Smooth muscle cell (in vitro differentiated cells): ENCODE results near the gene MYO7A. TPM values are rescaled to one million over a fixed set of nuclear protein-coding genes. Genes with fewer than 3 reads are reported as not detected.

Source experiments
- DNase-seq: peaks from one replicate; lab custom pipeline; 2025; ENCODE audit not compliant: unreplicated experiment; lab: John Stamatoyannopoulos, UW
- H2AFZ ChIP-seq: fragments of 200-600 bp; sonication (generic); 2 replicates; pipeline ENCODE4 v1.6.0; 2016; ENCODE audit warnings: antibody characterized with exemption, low read depth, mild to moderate bottlenecking
- H3F3A ChIP-seq: fragments of 200-600 bp; sonication (generic); 2 replicates; pipeline ENCODE4 v1.6.0; 2017; ENCODE audit warnings: antibody characterized with exemption, low read depth
- H3K27ac ChIP-seq: fragments of 200-600 bp; sonication (generic); 2 replicates; pipeline ENCODE4 v1.5.1; 2016; ENCODE audit warnings: low read depth, mild to moderate bottlenecking
- H3K27me3 ChIP-seq: fragments of 200-600 bp; sonication (generic); 2 replicates; pipeline ENCODE4 v1.6.1; 2016; ENCODE audit warnings: low read depth, mild to moderate bottlenecking
- H3K36me3 ChIP-seq: fragments of 200-600 bp; sonication (generic); 2 replicates; pipeline ENCODE4 v1.5.1; 2016; ENCODE audit warnings: low read depth
- H3K4me1 ChIP-seq: fragments of 200-600 bp; sonication (generic); 2 replicates; pipeline ENCODE4 v1.5.1; 2016; ENCODE audit warnings: low read depth
- H3K4me2 ChIP-seq: fragments of 200-600 bp; sonication (generic); 2 replicates; pipeline ENCODE4 v1.6.0; 2016; ENCODE audit warnings: mild to moderate bottlenecking
- H3K4me3 ChIP-seq: fragments of 200-600 bp; sonication (generic); 2 replicates; pipeline ENCODE4 v1.5.1; 2016; ENCODE audit warnings: mild to moderate bottlenecking
- H3K79me2 ChIP-seq: fragments of 200-600 bp; sonication (generic); 2 replicates; pipeline ENCODE4 v1.6.0; 2016; ENCODE audit warnings: low read depth, mild to moderate bottlenecking
- H3K9ac ChIP-seq: fragments of 200-600 bp; sonication (generic); 2 replicates; pipeline ENCODE4 v1.6.0; 2016; ENCODE audit warnings: low read depth
- H3K9me3 ChIP-seq: fragments of 200-600 bp; sonication (generic); replicated peaks from 2 replicates; pipeline ENCODE4 v1.5.1; 2016; ENCODE audit warnings: low read depth
- H4K20me1 ChIP-seq: fragments of 200-600 bp; sonication (generic); 2 replicates; pipeline ENCODE4 v1.6.0; 2016; ENCODE audit warnings: low read depth
- CTCF ChIP-seq: fragments of 200-600 bp; sonication (generic); IDR thresholded peaks from 2 replicates; pipeline ENCODE4 v1.5.1; 2017; ENCODE audit warnings: borderline replicate concordance, mild to moderate bottlenecking, antibody characterized with exemption; ENCODE audit not compliant: insufficient read depth, poor library complexity, severe bottlenecking
- WGBS: methylation state at CpG from one replicate; pipeline ENCODE4 v1.1.7; 2016; ENCODE audit warnings: low lambda C conversion rate; 5-methylcytosine and 5-hydroxymethylcytosine counted together
- polyA plus RNA-seq: library from polyadenylated mRNA; unstranded; fragments of >200 nt; fragmentation: Nextera tagmentation; extraction: Ambion mirVana; gene quantifications from 2 replicates; pipeline ENCODE4 v1.2.1, GENCODE V29; 2016
- total RNA-seq: library from RNA; depleted of rRNA; stranded (reverse); fragments of >200 nt; gene quantifications from 2 replicates; pipeline ENCODE4 v1.2.3, GENCODE V29; 2014

Gene MYO7A
- total and polyA plus RNA-seq, 2 experiments from 2014 or later = 0.08 to 0.18 TPM

GRCh38 chr11:77249427-77249826 is 121.4 kb downstream of the MYO7A start:
- Histone ChIP-seq H3K4me3 (no peak overlapping the region), H3K4me1 (no peaks in the 10 kb centered on the region), H3K36me3 (no peaks in the 10 kb centered on the region), H3K9ac (no peak overlapping the region), H3K79me2 (no peaks in the 10 kb centered on the region), H3K9me3 (no peaks in the 10 kb centered on the region), H3F3A (no peaks in the 10 kb centered on the region), H2AFZ (no peak overlapping the region), H4K20me1 (no peaks in the 10 kb centered on the region), H3K27me3 (no peaks in the 10 kb centered on the region), H3K4me2 (no peak overlapping the region), H3K27ac (no peak overlapping the region)
- TF ChIP-seq CTCF = no peak
- DNase-seq = no peak
- 63% methylated on average over 3 of the region's 3 CpGs for WGBS

GRCh38 chr11:77250881-77251640 is 123.0 kb downstream of the MYO7A start:
- H3K9me3 ChIP-seq = no peaks in the 10 kb centered on the region
- H2AFZ ChIP-seq = no peak overlapping the region
- no peaks in the 10 kb centered on the region for H3K79me2 ChIP-seq
- H3K27ac ChIP-seq = no peak overlapping the region
- H4K20me1 ChIP-seq = no peaks in the 10 kb centered on the region
- no peaks in the 10 kb centered on the region for H3K4me1 ChIP-seq
- H3K4me2 ChIP-seq = no peak overlapping the region
- H3K9ac ChIP-seq = no peak overlapping the region
- H3K36me3 ChIP-seq = no peaks in the 10 kb centered on the region
- no peak overlapping the region for H3K4me3 ChIP-seq
- TF ChIP-seq CTCF = no peak
- 88% methylated on average over 1 of the region's 1 CpG for WGBS
- H3K27me3 ChIP-seq = no peaks in the 10 kb centered on the region
- no peaks in the 10 kb centered on the region for H3F3A ChIP-seq
- no peak for DNase-seq

- Histone ChIP-seq H3F3A (no peaks in the 10 kb centered on the region), H4K20me1 (no peaks in the 10 kb centered on the region), H3K27me3 (no peaks in the 10 kb centered on the region), H3K4me2 (no peak overlapping the region), H3K27ac (no peak overlapping the region), H3K4me1 (no peaks in the 10 kb centered on the region), H3K79me2 (no peaks in the 10 kb centered on the region), H2AFZ (no peak overlapping the region), H3K9ac (no peak overlapping the region), H3K4me3 (no peak overlapping the region), H3K36me3 (no peaks in the 10 kb centered on the region), H3K9me3 (no peaks in the 10 kb centered on the region)
- TF ChIP-seq CTCF = no peak
- no peak for DNase-seq
- WGBS = 90% methylated on average over 3 of the region's 3 CpGs
Observed at GRCh38 chr11:77252555-77253270, 124.7 kb downstream of the MYO7A start.
